GM19455 (cell line): ENCODE data around the gene CFAP43.
A peak's percentile ranks its signal among the peaks of the same experiment; 100 is the strongest.
"Not testable (repeated sequence)": the region's sequence is repeated elsewhere in the genome, so short reads cannot be mapped to it uniquely, and the experiment has no call there.

Experiments
- ATAC-seq: cut with Tn5 transposase; IDR thresholded peaks from one replicate; pipeline ENCODE4 v1.9.1; 2021; ENCODE audit not compliant: unreplicated experiment

The CFAP43 gene

GRCh38 chr10:104258209-104258608, 26.0 kb upstream of the CFAP43 start:
- no peak for ATAC-seq

- ATAC-seq, result no peak
Observed at GRCh38 chr10:104257235-104257634, 25.1 kb upstream of the CFAP43 start.

- no peak for ATAC-seq
Observed at GRCh38 chr10:104256335-104256961, 24.3 kb upstream of the CFAP43 start.

GRCh38 chr10:104255311-104255981, 23.3 kb upstream of the CFAP43 start:
- ATAC-seq, result no peak

GRCh38 chr10:104254493-104255310, 22.5 kb upstream of the CFAP43 start, which contains the start of gene GSTO1:
GSTO1 (plus strand) TSS chr10:104254892; CDS start chr10:104254929, 37 bp downstream.
- ATAC-seq, result peak; percentile 80

GRCh38 chr10:104253606-104254410, 21.6 kb upstream of the CFAP43 start:
- no peak for ATAC-seq

GRCh38 chr10:104253106-104253505, 20.9 kb upstream of the CFAP43 start:
- no peak for ATAC-seq

GRCh38 chr10:104252368-104252767, 20.2 kb upstream of the CFAP43 start:
- no peak for ATAC-seq

- no peak for ATAC-seq
Observed at GRCh38 chr10:104251443-104251842, 19.3 kb upstream of the CFAP43 start.

- ATAC-seq, result no peak
Observed at GRCh38 chr10:104250371-104250770, 18.2 kb upstream of the CFAP43 start.

- ATAC-seq, result not testable (repeated sequence)
Observed at GRCh38 chr10:104248931-104249330, 16.8 kb upstream of the CFAP43 start.

- ATAC-seq, result no peak
Observed at GRCh38 chr10:104247513-104248146, 15.5 kb upstream of the CFAP43 start.

- ATAC-seq, result no peak
Observed at GRCh38 chr10:104246976-104247375, 14.8 kb upstream of the CFAP43 start.

GRCh38 chr10:104245066-104245632, 13.0 kb upstream of the CFAP43 start:
- no peak for ATAC-seq

- no peak for ATAC-seq
Observed at GRCh38 chr10:104243512-104243911, 11.3 kb upstream of the CFAP43 start.

GRCh38 chr10:104243009-104243408, 10.8 kb upstream of the CFAP43 start:
- not testable (repeated sequence) for ATAC-seq

GRCh38 chr10:104242545-104242944, 10.4 kb upstream of the CFAP43 start:
- no peak for ATAC-seq

GRCh38 chr10:104240078-104240477, 7.9 kb upstream of the CFAP43 start:
- no peak for ATAC-seq

- no peak for ATAC-seq
Observed at GRCh38 chr10:104235801-104236200, 3.6 kb upstream of the CFAP43 start.

GRCh38 chr10:104234934-104235333, 2.8 kb upstream of the CFAP43 start:
- no peak for ATAC-seq
